ENCODE measurements around the gene NPAS4. TPM values are rescaled to one million over a fixed set of nuclear protein-coding genes. Genes with fewer than 3 reads are reported as not detected.
A peak's percentile ranks its signal among the peaks of the same experiment; 100 is the strongest.

Gene NPAS4
- total and polyA plus RNA-seq, 2 of the 13 experiments (the other 11 are each of a cell fraction or from before 2014, with no cell fraction given) = not detected

DNA sequence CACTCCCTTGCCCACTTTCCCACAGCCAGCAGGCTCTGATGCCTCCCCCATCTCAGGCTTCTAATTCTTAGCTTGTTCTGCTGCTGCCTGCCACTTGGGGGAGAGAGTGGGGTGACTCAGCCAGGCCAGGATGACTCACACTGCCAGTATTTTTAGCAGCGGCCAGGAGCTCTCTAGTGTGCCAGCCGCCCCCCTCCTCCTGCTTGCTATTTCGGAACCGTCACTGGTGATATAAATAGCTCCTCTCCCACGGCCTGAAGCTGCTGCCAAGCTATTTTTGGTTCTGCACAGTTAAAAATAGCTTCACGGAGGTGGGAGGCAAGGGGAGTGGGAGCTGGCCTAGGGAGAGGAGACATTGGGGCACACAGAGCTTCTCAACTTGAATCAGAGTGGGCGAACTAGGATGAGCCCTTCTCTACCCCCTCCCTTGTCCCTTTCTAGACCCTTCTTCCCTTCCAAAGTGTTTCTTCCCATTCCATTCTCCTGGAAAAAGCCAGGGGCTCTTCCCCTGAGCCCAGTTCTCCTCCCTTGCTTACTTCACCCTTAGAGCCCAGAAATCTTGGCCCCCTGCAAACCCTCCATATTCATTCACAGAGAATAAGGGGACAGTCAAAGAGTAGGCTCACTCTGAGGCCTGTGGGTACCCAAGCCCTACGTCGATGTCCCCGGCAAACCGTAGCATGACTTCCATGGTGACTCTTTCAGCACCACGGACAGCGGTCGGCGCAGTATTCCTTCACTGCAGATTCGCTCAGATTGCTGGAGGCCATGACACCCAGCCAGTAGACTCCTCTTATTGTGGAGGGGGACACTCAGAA, 2.5 kb upstream of the NPAS4 start (continued):
- TF ChIP-seq GLMP (CRISPR knock-in tag; IDR thresholded peaks at IDR 0.05; ENCODE audit: borderline replicate concordance) = peak; percentile 89; the same call in 1 of the 2 replicates
- TF ChIP-seq MBD4 (IDR thresholded peaks at IDR 0.05; ENCODE audit: borderline replicate concordance, low read length) = no peak
- peak; percentile 58 for TF ChIP-seq ISL2 (CRISPR knock-in tag; IDR thresholded peaks at IDR 0.05)
- TF ChIP-seq SP2 (CRISPR knock-in tag; IDR thresholded peaks at IDR 0.05) = no peak
- 0 out of 2 replicates have a peak, but pooled peaks have one; percentile 29 for TF ChIP-seq ZNF788 (CRISPR knock-in tag; IDR thresholded peaks at IDR 0.05; ENCODE audit: borderline replicate concordance)
- TF ChIP-seq, protein P1, sequence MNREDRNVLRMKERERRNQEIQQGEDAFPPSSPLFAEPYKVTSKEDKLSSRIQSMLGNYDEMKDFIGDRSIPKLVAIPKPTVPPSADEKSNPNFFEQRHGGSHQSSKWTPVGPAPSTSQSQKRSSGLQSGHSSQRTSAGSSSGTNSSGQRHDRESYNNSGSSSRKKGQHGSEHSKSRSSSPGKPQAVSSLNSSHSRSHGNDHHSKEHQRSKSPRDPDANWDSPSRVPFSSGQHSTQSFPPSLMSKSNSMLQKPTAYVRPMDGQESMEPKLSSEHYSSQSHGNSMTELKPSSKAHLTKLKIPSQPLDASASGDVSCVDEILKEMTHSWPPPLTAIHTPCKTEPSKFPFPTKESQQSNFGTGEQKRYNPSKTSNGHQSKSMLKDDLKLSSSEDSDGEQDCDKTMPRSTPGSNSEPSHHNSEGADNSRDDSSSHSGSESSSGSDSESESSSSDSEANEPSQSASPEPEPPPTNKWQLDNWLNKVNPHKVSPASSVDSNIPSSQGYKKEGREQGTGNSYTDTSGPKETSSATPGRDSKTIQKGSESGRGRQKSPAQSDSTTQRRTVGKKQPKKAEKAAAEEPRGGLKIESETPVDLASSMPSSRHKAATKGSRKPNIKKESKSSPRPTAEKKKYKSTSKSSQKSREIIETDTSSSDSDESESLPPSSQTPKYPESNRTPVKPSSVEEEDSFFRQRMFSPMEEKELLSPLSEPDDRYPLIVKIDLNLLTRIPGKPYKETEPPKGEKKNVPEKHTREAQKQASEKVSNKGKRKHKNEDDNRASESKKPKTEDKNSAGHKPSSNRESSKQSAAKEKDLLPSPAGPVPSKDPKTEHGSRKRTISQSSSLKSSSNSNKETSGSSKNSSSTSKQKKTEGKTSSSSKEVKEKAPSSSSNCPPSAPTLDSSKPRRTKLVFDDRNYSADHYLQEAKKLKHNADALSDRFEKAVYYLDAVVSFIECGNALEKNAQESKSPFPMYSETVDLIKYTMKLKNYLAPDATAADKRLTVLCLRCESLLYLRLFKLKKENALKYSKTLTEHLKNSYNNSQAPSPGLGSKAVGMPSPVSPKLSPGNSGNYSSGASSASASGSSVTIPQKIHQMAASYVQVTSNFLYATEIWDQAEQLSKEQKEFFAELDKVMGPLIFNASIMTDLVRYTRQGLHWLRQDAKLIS (CRISPR knock-in tag; IDR thresholded peaks at IDR 0.05) = no peak
- no peak for TF ChIP-seq ASH2L (IDR thresholded peaks at IDR 0.05; ENCODE audit: insufficient read length, low read depth, low read length)
- TF ChIP-seq ZNF747 (CRISPR knock-in tag; IDR thresholded peaks at IDR 0.05; ENCODE audit: borderline replicate concordance) = no peak
- TF ChIP-seq ZFP91 (CRISPR knock-in tag; IDR thresholded peaks at IDR 0.05; ENCODE audit: borderline replicate concordance) = peak; percentile 33; the same call in 1 of the 2 replicates
- no peak for TF ChIP-seq ZNF672 (CRISPR knock-in tag; IDR thresholded peaks at IDR 0.05)
- peak; percentile 93 for TF ChIP-seq HBP1 (CRISPR knock-in tag; IDR thresholded peaks at IDR 0.05; ENCODE audit: low read depth)
- peak; percentile 95 for TF ChIP-seq ZBTB49 (CRISPR knock-in tag; IDR thresholded peaks at IDR 0.05; ENCODE audit: borderline replicate concordance)
- TF ChIP-seq ZNF776 (CRISPR knock-in tag; IDR thresholded peaks at IDR 0.05) = no peak
- no peak for TF ChIP-seq AGO2 (optimal IDR thresholded peaks at IDR 0.05; ENCODE audit: low read depth, low read length)
- TF ChIP-seq RFXANK (CRISPR knock-in tag; IDR thresholded peaks at IDR 0.05) = no peak
- TF ChIP-seq, protein P2, sequence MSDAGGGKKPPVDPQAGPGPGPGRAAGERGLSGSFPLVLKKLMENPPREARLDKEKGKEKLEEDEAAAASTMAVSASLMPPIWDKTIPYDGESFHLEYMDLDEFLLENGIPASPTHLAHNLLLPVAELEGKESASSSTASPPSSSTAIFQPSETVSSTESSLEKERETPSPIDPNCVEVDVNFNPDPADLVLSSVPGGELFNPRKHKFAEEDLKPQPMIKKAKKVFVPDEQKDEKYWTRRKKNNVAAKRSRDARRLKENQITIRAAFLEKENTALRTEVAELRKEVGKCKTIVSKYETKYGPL (CRISPR knock-in tag; IDR thresholded peaks at IDR 0.05) = peak; percentile 86; the same call in 1 of the 2 replicates
- no peak for TF ChIP-seq ZSCAN29 (CRISPR knock-in tag; conservative IDR thresholded peaks at IDR 0.05)

Data from HepG2 (cell line).